K562 (cell line): Measurements from ENCODE around the gene CHKB. TPM values are rescaled to one million over a fixed set of nuclear protein-coding genes. Genes with fewer than 3 reads are reported as not detected.

Experiments used
- ATAC-seq: fragments of 200-7000 bp; cut with Tn5 transposase; 3 replicates; pipeline ENCODE4 v1.9.1; 2020; ENCODE audit warnings: moderate library complexity
- BruUV-seq: library from RNA; stranded (reverse); fragments of 400-500 nt; replicated peaks from 2 replicates; lab custom pipeline; 2021; lab: Mats Ljungman, UMichigan
- CTCF ChIA-PET: fragments of 300-600 bp; formaldehyde crosslinking; extraction: SDS; loops from one replicate; lab custom pipeline; 2021; ENCODE audit warnings: low intra/inter-chr PET ratio; lab: Yijun Ruan, JAX
- POLR2A ChIA-PET: fragments of 300-600, 350-650 bp; sonication (Branson Sonifier 250); formaldehyde crosslinking; extraction: SDS; loops from one replicate; lab custom pipeline; 2021; ENCODE audit warnings: antibody characterized with exemption, inconsistent platforms; lab: Yijun Ruan, JAX
- DNase-seq, 4 experiments: peaks; one replicate each; pipeline versions ENCODE4 v3.0.0 to v3.0.0-alpha.2; 2011 to 2018; ENCODE audit warnings: low spot score in 3 of 4, mixed read lengths in 3 of 4; ENCODE audit errors: extremely low read depth in 1 of 4
- FAIRE-seq: peaks from 2 replicates; lab custom pipeline; 2011; peaks lifted over from hg19 to GRCh38; lab: Jason Lieb, UNC
- H2AFZ ChIP-seq: 2 replicates; pipeline ENCODE4 v1.6.0; 2011; ENCODE audit warnings: low read depth, low read length, control low read depth, inconsistent platforms
- H3K27ac ChIP-seq: fragments of 200-600 bp; 3 replicates; pipeline ENCODE4 v1.8.0; 2011; ENCODE audit warnings: low read depth, mild to moderate bottlenecking, control low read depth, inconsistent platforms, low read length, moderate library complexity, mixed read lengths; ENCODE audit errors: extremely low read depth
- H3K27me3 ChIP-seq, 2 experiments: fragments of 300-600 bp in 1 of 2; 2 replicates in 1 of 2; 3 replicates in 1 of 2; pipeline versions ENCODE4 v1.6.0 to v1.8.0; 2011; ENCODE audit warnings: inconsistent platforms in 2 of 2, low read length in 2 of 2, mild to moderate bottlenecking in 1 of 2, mixed read lengths in 1 of 2, moderate library complexity in 1 of 2; ENCODE audit not compliant: control insufficient read depth in 2 of 2, insufficient read depth in 2 of 2
- H3K36me3 ChIP-seq: fragments of 300-600 bp; 3 replicates; pipeline ENCODE4 v1.8.0; 2011; ENCODE audit warnings: mild to moderate bottlenecking, low read length, inconsistent platforms; ENCODE audit not compliant: control insufficient read depth, insufficient read depth
- H3K4me1 ChIP-seq, 2 experiments: fragments of 200-600 bp in 1 of 2; replicated peaks in 1 of 2; 2 replicates in 1 of 2; 3 replicates in 1 of 2; pipeline versions ENCODE4 v1.5.1 to v1.8.0; 2011; ENCODE audit warnings: inconsistent platforms in 2 of 2, low read length in 2 of 2, mild to moderate bottlenecking in 1 of 2, mixed read lengths in 1 of 2, moderate library complexity in 1 of 2; ENCODE audit not compliant: control insufficient read depth in 2 of 2, insufficient read depth in 2 of 2
- H3K4me2 ChIP-seq: 2 replicates; pipeline ENCODE4 v1.6.1; 2011; ENCODE audit warnings: low read length, control low read depth, inconsistent platforms, mixed read lengths; ENCODE audit not compliant: insufficient read depth
- H3K4me3 ChIP-seq: fragments of 200-600 bp; sonication (generic), shearing (Covaris generic); 2 replicates; pipeline ENCODE4 v1.5.1; 2016; ENCODE audit warnings: control low read depth, inconsistent platforms
- H3K79me2 ChIP-seq: fragments of 200-600 bp; 3 replicates; pipeline ENCODE4 v1.8.0; 2011; ENCODE audit warnings: low read length, inconsistent platforms; ENCODE audit not compliant: control insufficient read depth, insufficient read depth
- H3K9ac ChIP-seq, 2 experiments: 2 replicates each; pipeline versions ENCODE4 v1.6.0 to v1.6.1; 2011; ENCODE audit warnings: low read depth in 2 of 2, low read length in 2 of 2, control low read depth in 1 of 2, inconsistent platforms in 1 of 2, mild to moderate bottlenecking in 1 of 2, mixed read lengths in 1 of 2; ENCODE audit not compliant: insufficient read depth in 1 of 2
- H3K9me1 ChIP-seq: one replicate; pipeline ENCODE4 v1.6.0; 2011; ENCODE audit warnings: inconsistent platforms, mild to moderate bottlenecking, low read length, moderate library complexity; ENCODE audit not compliant: control insufficient read depth, insufficient read depth
- H3K9me3 ChIP-seq: replicated peaks from 2 replicates; pipeline ENCODE4 v1.5.1; 2011; ENCODE audit warnings: low read depth, low read length, inconsistent platforms; ENCODE audit not compliant: control insufficient read depth, insufficient read depth
- H4K20me1 ChIP-seq: replicated peaks from 2 replicates; pipeline ENCODE4 v1.6.1; 2011; ENCODE audit warnings: low read length, inconsistent platforms, mixed read lengths; ENCODE audit not compliant: control insufficient read depth, insufficient read depth
- ATF1 ChIP-seq, 2 experiments: fragments of 450-650 bp in 1 of 2; IDR thresholded peaks; 2 replicates each; pipeline ENCODE4 v1.6.1; 2016; ENCODE audit warnings: missing compliant biosample characterization in 1 of 2, missing genetic modification characterization in 1 of 2
- ETV6 ChIP-seq, 3 experiments: fragments of 150-350 bp in 1 of 3; sonication (generic) in 1 of 3; formaldehyde crosslinking in 1 of 3; IDR thresholded peaks; 2 replicates each; pipeline versions ENCODE4 v1.6.1 to v1.8.0; 2014 to 2022; ENCODE audit warnings: borderline replicate concordance in 2 of 3, low read depth in 2 of 3, antibody characterized with exemption in 1 of 3, low read length in 1 of 3, mild to moderate bottlenecking in 1 of 3, missing genetic modification reagents in 1 of 3
- SP1 ChIP-seq: sonication (generic); formaldehyde crosslinking; IDR thresholded peaks from 2 replicates; pipeline ENCODE4 v1.8.1; 2022; ENCODE audit warnings: mild to moderate bottlenecking, missing genetic modification reagents
- TEAD4 ChIP-seq, 2 experiments: sonication (generic) in 1 of 2; formaldehyde crosslinking in 1 of 2; IDR thresholded peaks; 2 replicates each; pipeline versions ENCODE4 v1.6.1 to v1.8.0; 2012 to 2022; ENCODE audit warnings: borderline replicate concordance in 1 of 2, inconsistent platforms in 1 of 2, low read length in 1 of 2, mild to moderate bottlenecking in 1 of 2, missing genetic modification reagents in 1 of 2
- TRIM25 ChIP-seq: fragments of 450-650 bp; IDR thresholded peaks from 2 replicates; pipeline ENCODE4 v1.7.0; 2016; ENCODE audit warnings: borderline replicate concordance
- ZBTB5 ChIP-seq: fragments of 450-650 bp; IDR thresholded peaks from 2 replicates; pipeline ENCODE4 v1.6.1; 2017; ENCODE audit warnings: antibody characterized with exemption
- ZNF165 ChIP-seq: fragments of 250-450 bp; sonication (Bioruptor Pico); IDR thresholded peaks from 2 replicates; pipeline ENCODE4 v1.4.0; 2020; ENCODE audit warnings: borderline replicate concordance
- ZNF764 ChIP-seq: fragments of 250-450 bp; sonication (Bioruptor Pico); IDR thresholded peaks from 2 replicates; pipeline ENCODE4 v1.4.0; 2020; ENCODE audit warnings: low read depth, mild to moderate bottlenecking, moderate library complexity
- WGBS: fragments of 100-300 bp; shearing (Covaris generic); methylation state at CpG from one replicate; pipeline ENCODE4 v1.1.6; 2016; ENCODE audit warnings: low coverage, mixed read lengths; ENCODE audit not compliant: insufficient coverage; ENCODE audit errors: missing lambda C conversion rate; 5-methylcytosine and 5-hydroxymethylcytosine counted together
- in situ Hi-C: fragments of 300-500 bp; cut with MboI; formaldehyde crosslinking; loops from 4 replicates; pipeline ENCODE4 v1.15.0; 2018; ENCODE audit warnings: inconsistent platforms, mixed read lengths
- intact Hi-C: fragments of 100-400 bp; cut with micrococcal nuclease; formaldehyde crosslinking; loops from 2 replicates; pipeline ENCODE4 v1.14.2; 2022
- polyA plus RNA-seq, 8 experiments: library from polyadenylated mRNA; depleted of rRNA in 4 of 8; stranded (reverse) in 5 of 8; unstranded in 3 of 8; fragments of >200 nt; fragmentation: Nextera tagmentation in 2 of 8; fragmentation: Illumina TruSeq in 1 of 8; extraction: Ambion mirVana in 2 of 8; extraction: Trizol in 1 of 8; gene quantifications; 2 replicates each; pipeline versions ENCODE4 v1.2.1 to v1.2.3, GENCODE V29; 2011 to 2014; ENCODE audit warnings: inconsistent platforms in 1 of 8, missing spikeins in 1 of 8
- total RNA-seq, 7 experiments: library from RNA; depleted of rRNA in 6 of 7; stranded (reverse); fragments of >200 nt in 6 of 7; fragmentation: Illumina TruSeq in 2 of 7; extraction: Trizol in 2 of 7; gene quantifications; 2 replicates each; pipeline versions ENCODE4 v1.2.1 to v1.2.3, GENCODE V29; 2011 to 2021; ENCODE audit warnings: low replicate concordance in 1 of 7
- TF ChIP-seq, protein P1 (sequence below), 2 experiments: fragments of 450-650 bp in 1 of 2; sonication (generic) in 1 of 2; formaldehyde crosslinking in 1 of 2; IDR thresholded peaks in 1 of 2; conservative IDR thresholded peaks in 1 of 2; 2 replicates each; pipeline versions ENCODE4 v1.6.1 to v1.8.1; 2016 to 2023; ENCODE audit warnings: mild to moderate bottlenecking in 2 of 2, moderate library complexity in 2 of 2, inconsistent platforms in 1 of 2, missing genetic modification reagents in 1 of 2

Gene CHKB
- total and polyA plus RNA-seq, 9 of the 15 experiments (the other 6 are each of a cell fraction or from before 2014, with no cell fraction given) = 2.7 to 31.0 (median 11.0) TPM

GRCh38 chr22:50626850-50627641 lies 44.4 kb upstream of the CHKB start:
- Histone ChIP-seq H3K9me1 (no peaks in the 10 kb centered on the region), H2AFZ (no peak overlapping the region), H3K79me2 (no peaks in the 10 kb centered on the region; the same call in 2 of the 3 replicates), H3K4me3 (peak overlapping the region; percentile 76), H3K9me3 (no peaks in the 10 kb centered on the region), H3K27ac (no peak overlapping the region), H3K4me1 (peaks cover 5 to 43% of the 10 kb centered on the region in 2 experiments; a peak in 4 of 5 replicates), H3K36me3 (no peaks in the 10 kb centered on the region), H3K9ac (peak overlapping the region; percentile 61 to 92; a peak in 3 of 4 replicates), H3K27me3 (no peaks in the 10 kb centered on the region), H4K20me1 (no peaks in the 10 kb centered on the region), H3K4me2 (peak overlapping the region; percentile 84)
- FAIRE-seq = no peak
- peak; percentile 39; the same call in 2 of the 3 replicates for ATAC-seq
- ChIA-PET CTCF (no interaction called here), POLR2A (interaction anchor here (0.8 to 1.1 kb wide), 2 partner anchors 12 to 14 kb away, joined by 3 to 5 read pairs; no protein-coding TSS in a partner anchor)
- intact Hi-C loops (no loop called here), in situ Hi-C loops (no loop called here)
- no TSS peak for BruUV-seq
- no peak for DNase-seq
- WGBS = 47% methylated on average over 7 of the region's 42 CpGs
- TF ChIP-seq ZNF764 (CRISPR knock-in tag) (no peak), TRIM25 (no peak), ETV6 (IDR thresholded peaks at IDR 0.05; ENCODE audit: borderline replicate concordance in 1 of 2, low read depth in 2 of 2, low read length in 1 of 2) (no peak), ETV6 (CRISPR knock-in tag; IDR thresholded peaks at IDR 0.05; ENCODE audit: borderline replicate concordance) (no peak), TEAD4 (IDR thresholded peaks at IDR 0.05; ENCODE audit: low read length) (no peak), TEAD4 (CRISPR knock-in tag; IDR thresholded peaks at IDR 0.05; ENCODE audit: borderline replicate concordance) (no peak), ZBTB5 (no peak), ZNF165 (CRISPR knock-in tag) (no peak), ATF1 (CRISPR knock-in tag; IDR thresholded peaks at IDR 0.05) (no peak), ATF1 (tag; IDR thresholded peaks at IDR 0.05) (no peak), SP1 (CRISPR knock-in tag) (no peak)
- TF ChIP-seq, protein P1, sequence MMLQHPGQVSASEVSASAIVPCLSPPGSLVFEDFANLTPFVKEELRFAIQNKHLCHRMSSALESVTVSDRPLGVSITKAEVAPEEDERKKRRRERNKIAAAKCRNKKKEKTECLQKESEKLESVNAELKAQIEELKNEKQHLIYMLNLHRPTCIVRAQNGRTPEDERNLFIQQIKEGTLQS (IDR thresholded peaks at IDR 0.05) = no peak
- TF ChIP-seq, protein P1 (CRISPR knock-in tag; conservative IDR thresholded peaks at IDR 0.05) = no peak
